BLaER1 (cell line): ENCODE data around the gene AFG3L2.

Experiments used
- H3K27ac ChIP-seq: shearing (Covaris generic); formaldehyde crosslinking; 2 replicates; pipeline ENCODE4 v1.8.1; 2022
- H3K27me3 ChIP-seq: shearing (Covaris generic); formaldehyde crosslinking; 2 replicates; pipeline ENCODE4 v1.8.1; 2022
- H3K36me3 ChIP-seq: shearing (Covaris generic); formaldehyde crosslinking; 2 replicates; pipeline ENCODE4 v1.8.1; 2022
- H3K4me1 ChIP-seq: shearing (Covaris generic); formaldehyde crosslinking; 2 replicates; pipeline ENCODE4 v1.8.1; 2022
- H3K4me2 ChIP-seq: shearing (Covaris generic); formaldehyde crosslinking; 2 replicates; pipeline ENCODE4 v1.8.1; 2022
- H3K4me3 ChIP-seq: shearing (Covaris generic); formaldehyde crosslinking; 2 replicates; pipeline ENCODE4 v1.8.1; 2022
- H3K9ac ChIP-seq: shearing (Covaris generic); formaldehyde crosslinking; 2 replicates; pipeline ENCODE4 v1.8.1; 2022
- H3K9me3 ChIP-seq: shearing (Covaris generic); formaldehyde crosslinking; 2 replicates; pipeline ENCODE4 v1.8.1; 2022
- H4K20me1 ChIP-seq: shearing (Covaris generic); formaldehyde crosslinking; 2 replicates; pipeline ENCODE4 v1.8.1; 2022
- Cebpa-rat ChIP-seq: shearing (Covaris generic); IDR thresholded peaks from 2 replicates; pipeline ENCODE4 v1.8.1; 2022

AFG3L2 gene

GRCh38 chr18:12283256-12283655 is 93.8 kb downstream of the AFG3L2 start:
- H3K36me3 ChIP-seq, result no peaks in the 10 kb centered on the region
- H3K4me2 ChIP-seq, result no peak overlapping the region
- H3K27me3 ChIP-seq, result no peaks in the 10 kb centered on the region
- H4K20me1 ChIP-seq, result no peaks in the 10 kb centered on the region
- no peak overlapping the region for H3K4me3 ChIP-seq
- TF ChIP-seq Cebpa-rat, result no peak
- H3K9me3 ChIP-seq, result no peaks in the 10 kb centered on the region
- peaks cover 8% of the 10 kb centered on the region for H3K4me1 ChIP-seq
- no peak overlapping the region for H3K27ac ChIP-seq
- H3K9ac ChIP-seq, result no peak overlapping the region

- no peak overlapping the region for H3K27ac ChIP-seq
- no peak overlapping the region for H3K4me2 ChIP-seq
Measured at GRCh38 chr18:12282442-12283039, 94.5 kb downstream of the AFG3L2 start.

GRCh38 chr18:12281861-12282260 is 95.2 kb downstream of the AFG3L2 start:
- Histone ChIP-seq H3K27me3 (no peaks in the 10 kb centered on the region), H3K4me1 (peaks cover 17% of the 10 kb centered on the region), H3K9ac (no peak overlapping the region), H3K9me3 (no peaks in the 10 kb centered on the region), H3K27ac (no peak overlapping the region), H3K4me3 (no peak overlapping the region), H3K4me2 (no peak overlapping the region), H4K20me1 (no peaks in the 10 kb centered on the region), H3K36me3 (no peaks in the 10 kb centered on the region)
- no peak for TF ChIP-seq Cebpa-rat

More at GRCh38 chr18:12282442-12283039, 94.5 kb downstream of the AFG3L2 start:
- Histone ChIP-seq H3K4me3 (no peak overlapping the region), H4K20me1 (no peaks in the 10 kb centered on the region), H3K9me3 (no peaks in the 10 kb centered on the region), H3K36me3 (no peaks in the 10 kb centered on the region), H3K9ac (no peak overlapping the region), H3K27me3 (no peaks in the 10 kb centered on the region), H3K4me1 (peaks cover 16% of the 10 kb centered on the region)
- TF ChIP-seq Cebpa-rat, result no peak

- no peak for TF ChIP-seq Cebpa-rat
- Histone ChIP-seq H3K9ac (no peak overlapping the region), H3K9me3 (no peaks in the 10 kb centered on the region), H3K4me1 (peaks cover 26% of the 10 kb centered on the region), H3K27ac (no peak overlapping the region), H3K36me3 (no peaks in the 10 kb centered on the region), H4K20me1 (no peaks in the 10 kb centered on the region), H3K4me3 (no peak overlapping the region), H3K4me2 (no peak overlapping the region), H3K27me3 (no peaks in the 10 kb centered on the region)
Measured at GRCh38 chr18:12279781-12280531, 97.1 kb downstream of the AFG3L2 start.
